ENCODE data around the gene DPH3. TPM values are rescaled to one million over a fixed set of nuclear protein-coding genes. Genes with fewer than 3 reads are reported as not detected.

Gene DPH3
- total and polyA plus RNA-seq, 10 of the 15 experiments (the other 5 are each of a cell fraction or from before 2014, with no cell fraction given), result 10.8 to 71.8 (median 23.4) TPM

- BruUV-seq (replicated peaks), result no TSS peak
- WGBS (ENCODE audit: insufficient coverage, insufficient replicate concordance, low lambda C conversion rate, missing lambda C conversion rate), result 75% methylated on average over 5 of the region's 5 CpGs
- RAD21 ChIA-PET (ENCODE audit: unreplicated experiment), result no interaction called here
Measured at GRCh38 chr3:16241225-16241624, 23.5 kb downstream of the DPH3 start.

More at GRCh38 chr3:16241225-16241624, 23.5 kb downstream of the DPH3 start:
- H3K79me2 ChIP-seq (ENCODE audit: control insufficient read depth, insufficient read depth, low read length), result no peaks in the 10 kb centered on the region
- intact Hi-C loops (cut with micrococcal nuclease; ENCODE audit: unreplicated experiment), result no loop called here
- no peaks in the 10 kb centered on the region for H3K4me1 ChIP-seq (ENCODE audit: control insufficient read depth, insufficient read depth, low read length)
- no peak for FAIRE-seq
- no peaks in the 10 kb centered on the region for H3K36me3 ChIP-seq (ENCODE audit: control insufficient read depth in 2 of 2, insufficient read depth in 2 of 2, low read length in 1 of 2)
- no peaks in the 10 kb centered on the region for H3K9me3 ChIP-seq (replicated peaks; ENCODE audit: control insufficient read depth, insufficient read depth, low read length)
- no peak overlapping the region for H3K4me3 ChIP-seq
- no peaks in the 10 kb centered on the region for H3K27me3 ChIP-seq (replicated peaks in 1 of 2; ENCODE audit: control insufficient read depth in 2 of 2, insufficient read depth in 2 of 2, low read length in 1 of 2)
- ChIA-PET POLR2A (interaction anchor here (0.6 to 1.0 kb wide), 2 partner anchors 9 to 189 kb away, joined by 3 read pairs; no protein-coding TSS in a partner anchor), CTCF (interaction anchor here (0.9 to 1.6 kb wide), 2 partner anchors 192 to 426 kb away, joined by 3 to 8 read pairs; no protein-coding TSS in a partner anchor), SMC1A (ENCODE audit: uncharacterized antibody, unreplicated experiment) (interaction anchor here (0.8 to 1.0 kb wide), 2 partner anchors 13 to 192 kb away, joined by 3 read pairs; no protein-coding TSS in a partner anchor)
- H2AFZ ChIP-seq (ENCODE audit: control insufficient read depth, low read depth, low read length), result no peak overlapping the region
- no peak for ATAC-seq
- TF ChIP-seq TARDBP (IDR thresholded peaks at IDR 0.05; ENCODE audit: borderline replicate concordance), result no peak
- TF ChIP-seq BACH1 (IDR thresholded peaks at IDR 0.05; ENCODE audit: borderline replicate concordance), result no peak
- no peak for TF ChIP-seq ZNF217 (IDR thresholded peaks at IDR 0.05)
- TF ChIP-seq MEF2B (IDR thresholded peaks at IDR 0.05; ENCODE audit: partially characterized antibody, poor library complexity, severe bottlenecking), result no peak
- no peak for TF ChIP-seq PAX8 (IDR thresholded peaks at IDR 0.05)
- TF ChIP-seq MTA2 (IDR thresholded peaks at IDR 0.05; ENCODE audit: low read depth), result no peak
- no peak for TF ChIP-seq ZZZ3 (IDR thresholded peaks at IDR 0.05; ENCODE audit: control insufficient read depth, insufficient read length, low read depth)
- TF ChIP-seq ATF7 (IDR thresholded peaks at IDR 0.05; ENCODE audit: low read depth), result no peak
- no peak for TF ChIP-seq CUX1 (IDR thresholded peaks at IDR 0.05; ENCODE audit: insufficient replicate concordance, low read depth, low read length)
- TF ChIP-seq POLR2AphosphoS2 (IDR thresholded peaks at IDR 0.05; ENCODE audit: low read depth, low read length), result no peak
- no peak for DNase-seq (ENCODE audit: low read depth, low spot score)
- H3K9ac ChIP-seq (ENCODE audit: control insufficient read depth, insufficient read depth, low read length), result no peak overlapping the region
- no peak overlapping the region for H3K4me2 ChIP-seq (ENCODE audit: control insufficient read depth, insufficient read depth)
- in situ Hi-C loops (cut with MboI), result loop anchor here (10.0 kb wide), 2 partner anchors 616 to 1036 kb away; partner anchors contain the start of gene CAPN7
- H3K27ac ChIP-seq (ENCODE audit: control insufficient read depth, insufficient read depth), result no peak overlapping the region
- no peaks in the 10 kb centered on the region for H4K20me1 ChIP-seq (ENCODE audit: control insufficient read depth, insufficient read depth)

Data from GM12878 (cell line).